LNCAP (cell line): ENCODE results near the gene HSPA8.

Experiments
- CTCF ChIP-seq: fragments of 450-650 bp; IDR thresholded peaks from 2 replicates; pipeline ENCODE4 v1.5.1; 2017; ENCODE audit warnings: mild to moderate bottlenecking

The HSPA8 gene

DNA sequence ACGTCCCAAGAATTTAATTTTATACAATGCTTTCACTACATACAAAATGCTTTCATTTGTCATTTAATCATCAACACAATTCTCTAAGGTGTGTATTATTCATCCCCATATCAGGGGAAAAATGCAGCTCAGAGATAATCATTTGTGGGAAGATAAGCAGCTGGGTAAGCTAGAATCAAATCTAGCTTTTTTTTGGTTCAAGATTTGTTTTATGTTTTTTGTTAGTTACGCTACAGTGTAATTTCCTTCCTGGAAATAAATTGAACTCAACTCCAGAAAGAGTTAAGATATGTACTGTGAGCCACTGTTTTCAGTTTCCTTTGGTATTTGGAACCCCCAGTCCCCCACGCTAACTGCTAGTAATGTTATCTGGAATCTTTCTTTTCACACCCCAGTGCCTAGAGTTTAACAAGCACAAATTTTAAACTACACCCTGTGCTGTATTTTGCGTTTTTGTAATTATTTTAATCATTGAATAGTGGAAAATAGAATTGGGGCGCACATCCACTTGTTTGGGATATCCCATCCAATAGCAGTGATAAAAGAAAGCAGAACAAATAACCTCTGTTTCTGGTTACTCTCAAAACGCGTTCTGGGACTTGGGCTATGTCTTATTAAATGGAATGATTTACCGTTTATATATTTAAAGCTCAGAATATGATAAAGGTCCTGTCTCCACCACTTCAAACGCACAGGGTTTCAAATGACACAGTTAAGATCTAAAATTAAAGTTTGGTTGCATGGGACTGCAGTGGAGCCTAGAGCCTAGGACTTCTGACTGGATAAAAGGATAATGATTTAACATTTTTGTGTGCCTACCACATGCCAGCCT lies 2.1 kb upstream of the HSPA8 start:
- no peak for TF ChIP-seq CTCF

DNA sequence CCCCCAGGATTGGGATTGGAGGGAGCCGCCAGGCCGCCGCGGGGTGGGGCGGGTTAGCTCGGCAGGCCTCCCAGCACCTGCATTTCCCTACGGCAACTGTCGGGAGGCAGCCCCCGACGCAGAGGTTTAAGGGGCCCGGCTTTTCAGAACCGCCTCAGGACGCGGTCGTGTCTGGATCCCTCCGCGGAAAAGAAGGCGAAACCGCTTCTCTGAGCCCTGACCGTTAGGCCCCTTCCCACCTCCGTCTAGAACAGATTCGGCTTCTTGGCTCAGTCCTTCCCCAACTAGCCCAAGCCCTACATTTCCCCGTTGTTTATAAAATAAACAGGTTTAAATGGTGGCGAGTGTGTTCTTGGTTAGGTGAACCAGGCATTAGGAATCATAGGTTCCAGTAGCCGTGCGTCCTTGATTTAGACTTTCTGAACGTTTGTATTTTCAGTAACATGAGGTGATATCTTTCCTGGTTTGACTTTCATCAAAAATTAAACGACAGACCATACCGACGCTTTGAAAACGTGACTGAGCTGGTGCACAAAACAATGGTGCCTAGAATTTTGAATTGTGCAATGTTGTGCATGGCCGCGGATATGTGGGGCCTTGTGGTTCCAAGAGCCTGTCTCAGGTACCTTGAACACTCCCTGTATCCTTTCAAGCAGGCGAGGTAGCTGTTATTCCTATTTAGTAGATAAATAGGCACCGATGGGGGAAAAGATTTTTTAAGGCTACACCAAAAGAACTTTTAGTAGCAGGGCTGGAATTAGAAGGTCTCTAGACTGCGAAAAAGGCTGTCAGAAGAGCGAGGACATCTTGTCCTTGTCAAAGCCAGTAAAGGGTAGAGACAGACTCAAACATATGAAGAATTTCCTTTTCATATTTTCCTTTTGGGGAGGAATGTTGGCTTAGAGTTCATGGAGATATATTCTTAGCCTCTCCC lies 1.2 kb upstream of the HSPA8 start:
- no peak for TF ChIP-seq CTCF

GRCh38 chr11:123062158-123062891 lies 389 bp upstream of the HSPA8 start:
- TF ChIP-seq CTCF: no peak

DNA sequence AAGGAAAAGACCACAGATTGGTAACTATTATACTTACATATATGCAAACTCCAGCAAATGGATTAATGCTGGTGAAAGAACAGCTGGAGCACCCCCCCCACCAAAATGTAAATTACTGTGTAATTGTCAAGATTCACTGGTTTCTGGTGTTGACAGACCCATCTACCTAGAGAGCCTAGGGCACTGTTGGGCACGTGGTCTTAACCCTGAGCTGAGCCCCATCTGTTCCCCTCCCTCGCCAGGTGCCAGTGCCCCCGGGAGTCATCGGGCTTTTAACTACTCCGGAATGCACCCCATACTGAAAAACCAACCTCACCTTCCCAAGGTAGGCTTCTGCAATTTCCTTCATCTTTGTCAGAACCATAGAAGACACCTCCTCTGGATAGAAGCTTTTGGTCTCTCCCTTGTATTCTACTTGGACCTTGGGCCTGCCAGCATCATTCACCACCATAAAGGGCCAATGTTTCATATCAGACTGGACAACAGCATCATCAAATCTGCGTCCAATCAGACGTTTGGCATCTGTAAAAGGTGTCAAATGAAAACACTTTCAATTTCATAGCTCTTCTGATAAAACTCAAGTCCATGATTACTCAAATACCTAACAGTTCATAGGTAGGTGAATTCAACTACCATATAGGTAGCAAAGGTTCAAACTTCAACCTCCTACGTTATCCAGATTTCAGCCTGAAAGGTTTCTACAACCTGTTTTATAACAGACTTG lies 1.5 kb downstream of the HSPA8 start:
- TF ChIP-seq CTCF: no peak

DNA sequence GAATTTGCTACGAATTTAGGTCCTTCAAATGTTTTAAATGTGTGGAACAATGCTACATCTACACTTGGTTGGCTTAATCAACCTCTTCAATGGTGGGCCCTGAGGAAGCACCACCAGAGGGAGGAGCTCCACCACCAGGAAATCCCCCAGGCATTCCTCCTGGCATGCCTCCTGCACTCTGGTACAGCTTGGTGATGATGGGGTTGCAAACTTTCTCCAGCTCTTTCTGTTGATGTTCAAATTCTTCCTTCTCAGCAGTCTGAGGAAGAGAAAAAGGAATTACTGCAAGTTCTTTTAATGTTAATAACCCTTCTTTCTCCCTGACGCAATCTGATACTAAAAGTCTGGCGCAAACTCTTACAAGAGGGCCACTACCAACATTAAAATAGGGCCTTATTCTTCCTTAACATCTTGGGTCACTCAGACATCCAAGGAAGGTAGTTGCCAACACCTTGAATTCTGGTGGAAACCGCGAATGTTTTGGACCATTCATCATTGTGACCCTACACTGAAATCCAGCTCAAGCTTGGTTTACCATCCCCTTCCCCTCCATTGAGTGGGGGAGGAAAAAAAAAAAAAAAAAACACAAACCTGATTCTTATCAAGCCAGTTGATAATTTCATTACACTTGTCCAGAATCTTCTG lies 4.2 kb downstream of the HSPA8 start:
- TF ChIP-seq CTCF: no peak

- no peak for TF ChIP-seq CTCF
Measured at GRCh38 chr11:123056835-123057491, 5.0 kb downstream of the HSPA8 start.
